NT2/D1 (cell line): ENCODE measurements around the gene TNS4.
A peak's percentile ranks its signal among the peaks of the same experiment; 100 is the strongest.

ENCODE experiments used
- DNase-seq: peaks from one replicate; pipeline ENCODE4 v3.0.0-alpha.2; 2011; ENCODE audit warnings: low read depth, low spot score
- H3K27me3 ChIP-seq: 2 replicates; pipeline ENCODE4 v1.6.0; 2011; ENCODE audit warnings: mild to moderate bottlenecking; ENCODE audit not compliant: insufficient read length, insufficient read depth
- H3K36me3 ChIP-seq: 2 replicates; pipeline ENCODE4 v1.6.1; 2011; ENCODE audit warnings: mild to moderate bottlenecking, low read length, mixed read lengths; ENCODE audit not compliant: insufficient read depth, insufficient read length
- H3K4me1 ChIP-seq: 2 replicates; pipeline ENCODE4 v1.5.1; 2011; ENCODE audit not compliant: insufficient read depth, insufficient read length
- H3K4me3 ChIP-seq: 2 replicates; pipeline ENCODE4 v1.5.1; 2011; ENCODE audit warnings: low read depth; ENCODE audit not compliant: insufficient read length
- H3K9ac ChIP-seq: 2 replicates; pipeline ENCODE4 v1.6.0; 2011; ENCODE audit warnings: low read depth; ENCODE audit not compliant: insufficient read length
- H3K9me3 ChIP-seq: 2 replicates; pipeline ENCODE4 v1.5.1; 2011; ENCODE audit warnings: mild to moderate bottlenecking, low read length; ENCODE audit not compliant: insufficient read depth
- SUZ12 ChIP-seq: IDR thresholded peaks from 2 replicates; pipeline ENCODE4 v1.6.1; 2011; ENCODE audit not compliant: insufficient read length, insufficient read depth; ENCODE audit errors: extremely low read depth
- YY1 ChIP-seq: IDR thresholded peaks from 2 replicates; pipeline ENCODE4 v1.6.1; 2011; ENCODE audit not compliant: insufficient read length, insufficient read depth
- ZNF274 ChIP-seq: IDR thresholded peaks from 2 replicates; pipeline ENCODE4 v1.6.1; 2011; ENCODE audit warnings: mild to moderate bottlenecking, low read depth, low read length

Gene TNS4

GRCh38 chr17:40479754-40480480 lies 21.5 kb downstream of the TNS4 start:
- no peak overlapping the region for H3K9ac ChIP-seq
- peaks cover 9% of the 10 kb centered on the region for H3K36me3 ChIP-seq
- H3K4me1 ChIP-seq: peaks cover 23% of the 10 kb centered on the region
- TF ChIP-seq SUZ12 (no peak), ZNF274 (no peak)
- H3K9me3 ChIP-seq: peaks cover 8% of the 10 kb centered on the region; the same call in 1 of the 2 replicates
- no peak for DNase-seq
- H3K27me3 ChIP-seq: no peaks in the 10 kb centered on the region
- H3K4me3 ChIP-seq: no peak overlapping the region

GRCh38 chr17:40478486-40478885 lies 22.9 kb downstream of the TNS4 start:
- Histone ChIP-seq H3K9ac (no peak overlapping the region), H3K9me3 (peaks cover 8% of the 10 kb centered on the region; the same call in 1 of the 2 replicates), H3K4me1 (peaks cover 22% of the 10 kb centered on the region), H3K4me3 (no peak overlapping the region), H3K27me3 (no peaks in the 10 kb centered on the region), H3K36me3 (peaks cover 9% of the 10 kb centered on the region)
- TF ChIP-seq YY1: no peak
- no peak for TF ChIP-seq SUZ12
- TF ChIP-seq ZNF274: no peak
- no peak for DNase-seq

- no peak for DNase-seq
- no peak for TF ChIP-seq SUZ12
- TF ChIP-seq YY1: no peak
- Histone ChIP-seq H3K4me3 (no peak overlapping the region), H3K9me3 (peaks cover 11% of the 10 kb centered on the region; the same call in 1 of the 2 replicates), H3K27me3 (no peaks in the 10 kb centered on the region), H3K4me1 (peaks cover 22% of the 10 kb centered on the region), H3K9ac (no peak overlapping the region), H3K36me3 (peaks cover 9% of the 10 kb centered on the region)
Observed at GRCh38 chr17:40477796-40478195, 23.6 kb downstream of the TNS4 start.

- Histone ChIP-seq H3K4me3 (no peak overlapping the region), H3K4me1 (peaks cover 25% of the 10 kb centered on the region), H3K9me3 (peaks cover 18% of the 10 kb centered on the region), H3K27me3 (no peaks in the 10 kb centered on the region), H3K36me3 (peaks cover 9% of the 10 kb centered on the region), H3K9ac (peak overlapping the region; percentile 68)
- DNase-seq: no peak
- TF ChIP-seq SUZ12 (no peak), ZNF274 (no peak), YY1 (no peak)
Observed at GRCh38 chr17:40475234-40475908, 26.1 kb downstream of the TNS4 start.

- Histone ChIP-seq H3K36me3 (peaks cover 9% of the 10 kb centered on the region), H3K4me3 (no peak overlapping the region), H3K9me3 (peaks cover 18% of the 10 kb centered on the region), H3K9ac (peak overlapping the region; percentile 24), H3K27me3 (no peaks in the 10 kb centered on the region), H3K4me1 (peaks cover 22% of the 10 kb centered on the region)
- no peak for DNase-seq
- TF ChIP-seq YY1: no peak
Observed at GRCh38 chr17:40474419-40475002, 26.9 kb downstream of the TNS4 start.

GRCh38 chr17:40473573-40474365 lies 27.7 kb downstream of the TNS4 start:
- Histone ChIP-seq H3K4me1 (peaks cover 23% of the 10 kb centered on the region), H3K9ac (no peak overlapping the region), H3K9me3 (peaks cover 18% of the 10 kb centered on the region), H3K4me3 (no peak overlapping the region), H3K27me3 (no peaks in the 10 kb centered on the region), H3K36me3 (peaks cover 9% of the 10 kb centered on the region)
- no peak for DNase-seq
- no peak for TF ChIP-seq ZNF274
- TF ChIP-seq YY1: no peak
- TF ChIP-seq SUZ12: no peak

- TF ChIP-seq ZNF274 (no peak), SUZ12 (no peak), YY1 (no peak)
- H3K9ac ChIP-seq: no peak overlapping the region
- no peak overlapping the region for H3K4me3 ChIP-seq
- peaks cover 7% of the 10 kb centered on the region for H3K36me3 ChIP-seq
- peaks cover 13% of the 10 kb centered on the region for H3K9me3 ChIP-seq
- H3K27me3 ChIP-seq: no peaks in the 10 kb centered on the region
- no peak for DNase-seq
- peaks cover 23% of the 10 kb centered on the region for H3K4me1 ChIP-seq
Observed at GRCh38 chr17:40472733-40473452, 28.5 kb downstream of the TNS4 start.
